Liver (tissue), 9 donors: Measurements from ENCODE around the gene SLC2A4. TPM values are rescaled to one million over a fixed set of nuclear protein-coding genes. Genes with fewer than 3 reads are reported as not detected.

ENCODE experiments used
- DNase-seq: peaks from one replicate; pipeline ENCODE4 v3.0.0-alpha.2; 2017; ENCODE audit warnings: low spot score
- H3K27ac ChIP-seq, 2 donors: one replicate each; pipeline ENCODE4 v1.7.0; 2013; ENCODE audit warnings: inconsistent platforms in 2 of 2, low read length in 2 of 2, control low read depth in 1 of 2, low read depth in 1 of 2, mild to moderate bottlenecking in 1 of 2
- H3K27me3 ChIP-seq, 4 donors: one replicate each; pipeline versions ENCODE4 v1.6.1 to v1.7.0; 2013; ENCODE audit warnings: low read length in 3 of 4, inconsistent platforms in 1 of 4, mild to moderate bottlenecking in 1 of 4, moderate library complexity in 1 of 4; ENCODE audit not compliant: control insufficient read depth in 4 of 4, insufficient read depth in 4 of 4
- H3K36me3 ChIP-seq, 4 donors: one replicate each; pipeline versions ENCODE4 v1.6.1 to v1.7.0; 2013; ENCODE audit warnings: low read length in 3 of 4, mild to moderate bottlenecking in 3 of 4, low read depth in 1 of 4, moderate library complexity in 1 of 4; ENCODE audit not compliant: control insufficient read depth in 4 of 4, insufficient read depth in 3 of 4
- H3K4me1 ChIP-seq, 4 donors: one replicate each; pipeline versions ENCODE4 v1.6.1 to v1.7.0; 2013; ENCODE audit warnings: low read length in 3 of 4, mild to moderate bottlenecking in 3 of 4, moderate library complexity in 1 of 4; ENCODE audit not compliant: control insufficient read depth in 4 of 4, insufficient read depth in 4 of 4
- H3K4me3 ChIP-seq, 3 donors: one replicate each; pipeline versions ENCODE4 v1.6.1 to v1.7.0; 2013; ENCODE audit warnings: low read length in 3 of 3, control low read depth in 1 of 3, low read depth in 1 of 3, mild to moderate bottlenecking in 1 of 3
- H3K9ac ChIP-seq, 2 donors: one replicate each; pipeline ENCODE4 v1.7.0; 2013; ENCODE audit warnings: low read length in 2 of 2, mild to moderate bottlenecking in 2 of 2, moderate library complexity in 2 of 2, control low read depth in 1 of 2, low read depth in 1 of 2
- H3K9me3 ChIP-seq, 4 donors: one replicate each; pipeline versions ENCODE4 v1.6.1 to v1.7.0; 2013; ENCODE audit warnings: low read length in 3 of 4; ENCODE audit not compliant: control insufficient read depth in 4 of 4
- ATF3 ChIP-seq: IDR thresholded peaks from 2 replicates; pipeline ENCODE4 v1.6.1; 2016; ENCODE audit warnings: antibody characterized with exemption
- CTCF ChIP-seq: fragments of 150-350 bp; IDR thresholded peaks from 2 replicates; pipeline ENCODE4 v1.5.1; 2017; ENCODE audit warnings: improper control_type of control experiment, low read depth, low read length; ENCODE audit not compliant: missing input control
- EGR1 ChIP-seq, 2 donors: IDR thresholded peaks; 2 replicates each; pipeline ENCODE4 v1.6.1; 2016 to 2018; ENCODE audit warnings: antibody characterized with exemption in 2 of 2, low read depth in 2 of 2
- FOXA1 ChIP-seq: IDR thresholded peaks from 2 replicates; pipeline ENCODE4 v1.6.1; 2016; ENCODE audit warnings: antibody characterized with exemption
- FOXA2 ChIP-seq: IDR thresholded peaks from 2 replicates; pipeline ENCODE4 v1.6.1; 2016; ENCODE audit warnings: antibody characterized with exemption
- GABPA ChIP-seq, 2 donors: IDR thresholded peaks in 1 of 2; conservative IDR thresholded peaks in 1 of 2; 2 replicates each; pipeline ENCODE4 v1.6.1; 2016; ENCODE audit warnings: antibody characterized with exemption in 2 of 2, mild to moderate bottlenecking in 1 of 2, moderate library complexity in 1 of 2
- HNF4A ChIP-seq, 2 donors: conservative IDR thresholded peaks; 2 replicates each; pipeline ENCODE4 v1.6.1; 2016; ENCODE audit warnings: antibody characterized with exemption in 2 of 2, mild to moderate bottlenecking in 2 of 2
- HNF4G ChIP-seq: IDR thresholded peaks from 2 replicates; pipeline ENCODE4 v1.6.1; 2016; ENCODE audit warnings: antibody characterized with exemption
- JUND ChIP-seq, 2 donors: IDR thresholded peaks; 2 replicates each; pipeline ENCODE4 v1.6.1; 2016; ENCODE audit warnings: antibody characterized with exemption in 2 of 2
- MAX ChIP-seq: IDR thresholded peaks from 2 replicates; pipeline ENCODE4 v1.6.1; 2016; ENCODE audit warnings: antibody characterized with exemption
- NR2F2 ChIP-seq: IDR thresholded peaks from 2 replicates; pipeline ENCODE4 v1.6.1; 2016; ENCODE audit warnings: antibody characterized with exemption
- RAD21 ChIP-seq, 2 donors: IDR thresholded peaks; 2 replicates each; pipeline ENCODE4 v1.6.1; 2016; ENCODE audit warnings: antibody characterized with exemption in 2 of 2, mild to moderate bottlenecking in 2 of 2
- REST ChIP-seq: IDR thresholded peaks from 2 replicates; pipeline ENCODE4 v1.6.1; 2016; ENCODE audit warnings: antibody characterized with exemption, mild to moderate bottlenecking
- RXRA ChIP-seq, 2 donors: IDR thresholded peaks; 2 replicates each; pipeline ENCODE4 v1.6.1; 2017 to 2018; ENCODE audit warnings: antibody characterized with exemption in 2 of 2, mild to moderate bottlenecking in 1 of 2
- SP1 ChIP-seq: IDR thresholded peaks from 2 replicates; pipeline ENCODE4 v1.6.1; 2018; ENCODE audit warnings: antibody characterized with exemption, mild to moderate bottlenecking
- TAF1 ChIP-seq: conservative IDR thresholded peaks from 2 replicates; pipeline ENCODE4 v1.6.1; 2016; ENCODE audit warnings: antibody characterized with exemption, mild to moderate bottlenecking
- YY1 ChIP-seq: IDR thresholded peaks from 2 replicates; pipeline ENCODE4 v1.6.1; 2016; ENCODE audit warnings: antibody characterized with exemption, mild to moderate bottlenecking
- ZBTB33 ChIP-seq: IDR thresholded peaks from 2 replicates; pipeline ENCODE4 v1.6.1; 2016; ENCODE audit warnings: antibody characterized with exemption
- WGBS: extraction: QIAGEN DNeasy Blood & Tissue Kit; methylation state at CpG from one replicate; pipeline ENCODE4 v1.1.7; 2013; 5-methylcytosine and 5-hydroxymethylcytosine counted together
- polyA plus RNA-seq, 2 donors: library from polyadenylated mRNA; stranded (reverse) in 1 of 2; unstranded in 1 of 2; fragments of 200-250 nt in 1 of 2; fragments of >200 nt in 1 of 2; fragmentation: Nextera tagmentation in 1 of 2; extraction: Ambion mirVana in 1 of 2; gene quantifications; one replicate each; pipeline versions ENCODE4 v1.2.1 to v1.2.3, GENCODE V29; 2013 to 2015
- total RNA-seq, 2 donors: library from RNA; depleted of rRNA; stranded (reverse); fragments of >200 nt; gene quantifications; one replicate each; pipeline ENCODE4 v1.2.3, GENCODE V29; 2014
- donor health status: healthy.
- donor health status: healthy.
- donor health status: healthy.
- donor health status: healthy.
- donor health status: healthy.

Gene SLC2A4
- total and polyA plus RNA-seq, 4 donors, result 0.42 to 10.6 (median 1.6) TPM

- no peaks in the 10 kb centered on the region for H3K27me3 ChIP-seq
- peak overlapping the region; percentile 49 to 82 for H3K9ac ChIP-seq
- TF ChIP-seq YY1 (no peak), NR2F2 (no peak), CTCF (no peak), MAX (no peak), FOXA2 (no peak), TAF1 (no peak), GABPA (IDR thresholded peaks at IDR 0.05 in 1 of 2, conservative IDR thresholded peaks at IDR 0.05 in 1 of 2) (no peak), RXRA (IDR thresholded peaks at IDR 0.05) (no peak), EGR1 (IDR thresholded peaks at IDR 0.05; ENCODE audit: low read depth in 2 of 2) (no peak), ATF3 (no peak), SP1 (no peak), HNF4G (no peak), JUND (IDR thresholded peaks at IDR 0.05) (no peak), FOXA1 (no peak), RAD21 (IDR thresholded peaks at IDR 0.05) (no peak), REST (no peak), HNF4A (conservative IDR thresholded peaks at IDR 0.05) (no peak), ZBTB33 (no peak)
- H3K4me1 ChIP-seq, result peaks cover 7 to 38% (median 30%) of the 10 kb centered on the region in 4 donors
- DNase-seq, result no peak
- 79% methylated on average over 5 of the region's 5 CpGs for WGBS
- H3K27ac ChIP-seq, result peak overlapping the region; percentile 95 to 100
- peaks cover 0 to 15% (median 9%) of the 10 kb centered on the region in 4 donors for H3K36me3 ChIP-seq
- H3K9me3 ChIP-seq, result no peaks in the 10 kb centered on the region
- peak overlapping the region; percentile 56 to 96 (median 95) for H3K4me3 ChIP-seq
Observed at GRCh38 chr17:7253082-7253481, 28.4 kb upstream of the SLC2A4 start.
